HEK293 (cell line): ENCODE data around the gene MEG3.

Experiments
- ZNF10 ChIP-seq: fragments of 450-650 bp; formaldehyde crosslinking; IDR thresholded peaks from 2 replicates; pipeline ENCODE4 v1.5.1; 2017; ENCODE audit warnings: missing biosample characterization, missing genetic modification characterization
- ZNF23 ChIP-seq: fragments of 450-650 bp; formaldehyde crosslinking; IDR thresholded peaks from 2 replicates; pipeline ENCODE4 v1.5.1; 2016; ENCODE audit warnings: missing biosample characterization, missing genetic modification characterization, borderline replicate concordance
- ZNF274 ChIP-seq, 2 experiments: fragments of 200-500 bp in 1 of 2; fragments of 450-650 bp in 1 of 2; sonication (Bioruptor generic) in 1 of 2; formaldehyde crosslinking in 1 of 2; IDR thresholded peaks; 2 replicates each; pipeline versions ENCODE4 v1.5.1 to v1.6.1; 2014 to 2016; ENCODE audit warnings: borderline replicate concordance in 1 of 2, inconsistent platforms in 1 of 2, low read length in 1 of 2, missing biosample characterization in 1 of 2, missing genetic modification characterization in 1 of 2
- TF ChIP-seq, protein P1 (sequence below): fragments of 450-650 bp; formaldehyde crosslinking; IDR thresholded peaks from 2 replicates; pipeline ENCODE4 v1.5.1; 2016; ENCODE audit warnings: missing biosample characterization, missing genetic modification characterization, borderline replicate concordance
- TF ChIP-seq, protein P2 (sequence below): fragments of 450-650 bp; formaldehyde crosslinking; IDR thresholded peaks from 2 replicates; pipeline ENCODE4 v1.5.1; 2016; ENCODE audit warnings: missing biosample characterization, missing genetic modification characterization

GRCh38 chr14:100813291-100813690 is 12.6 kb upstream of the MEG3 start:
- no peak for TF ChIP-seq ZNF10 (tag by site-specific recombination)
- no peak for TF ChIP-seq ZNF23 (tag by site-specific recombination)
- TF ChIP-seq ZNF274 (IDR thresholded peaks at IDR 0.05; ENCODE audit: low read length) = no peak
- TF ChIP-seq ZNF274 (tag by site-specific recombination; IDR thresholded peaks at IDR 0.05; ENCODE audit: borderline replicate concordance) = no peak
- TF ChIP-seq, protein P1, sequence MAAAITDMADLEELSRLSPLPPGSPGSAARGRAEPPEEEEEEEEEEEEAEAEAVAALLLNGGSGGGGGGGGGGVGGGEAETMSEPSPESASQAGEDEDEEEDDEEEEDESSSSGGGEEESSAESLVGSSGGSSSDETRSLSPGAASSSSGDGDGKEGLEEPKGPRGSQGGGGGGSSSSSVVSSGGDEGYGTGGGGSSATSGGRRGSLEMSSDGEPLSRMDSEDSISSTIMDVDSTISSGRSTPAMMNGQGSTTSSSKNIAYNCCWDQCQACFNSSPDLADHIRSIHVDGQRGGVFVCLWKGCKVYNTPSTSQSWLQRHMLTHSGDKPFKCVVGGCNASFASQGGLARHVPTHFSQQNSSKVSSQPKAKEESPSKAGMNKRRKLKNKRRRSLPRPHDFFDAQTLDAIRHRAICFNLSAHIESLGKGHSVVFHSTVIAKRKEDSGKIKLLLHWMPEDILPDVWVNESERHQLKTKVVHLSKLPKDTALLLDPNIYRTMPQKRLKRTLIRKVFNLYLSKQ (tag by site-specific recombination) = no peak
- TF ChIP-seq, protein P2, sequence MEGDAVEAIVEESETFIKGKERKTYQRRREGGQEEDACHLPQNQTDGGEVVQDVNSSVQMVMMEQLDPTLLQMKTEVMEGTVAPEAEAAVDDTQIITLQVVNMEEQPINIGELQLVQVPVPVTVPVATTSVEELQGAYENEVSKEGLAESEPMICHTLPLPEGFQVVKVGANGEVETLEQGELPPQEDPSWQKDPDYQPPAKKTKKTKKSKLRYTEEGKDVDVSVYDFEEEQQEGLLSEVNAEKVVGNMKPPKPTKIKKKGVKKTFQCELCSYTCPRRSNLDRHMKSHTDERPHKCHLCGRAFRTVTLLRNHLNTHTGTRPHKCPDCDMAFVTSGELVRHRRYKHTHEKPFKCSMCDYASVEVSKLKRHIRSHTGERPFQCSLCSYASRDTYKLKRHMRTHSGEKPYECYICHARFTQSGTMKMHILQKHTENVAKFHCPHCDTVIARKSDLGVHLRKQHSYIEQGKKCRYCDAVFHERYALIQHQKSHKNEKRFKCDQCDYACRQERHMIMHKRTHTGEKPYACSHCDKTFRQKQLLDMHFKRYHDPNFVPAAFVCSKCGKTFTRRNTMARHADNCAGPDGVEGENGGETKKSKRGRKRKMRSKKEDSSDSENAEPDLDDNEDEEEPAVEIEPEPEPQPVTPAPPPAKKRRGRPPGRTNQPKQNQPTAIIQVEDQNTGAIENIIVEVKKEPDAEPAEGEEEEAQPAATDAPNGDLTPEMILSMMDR = no peak
